NCI-H345 treated with DMSO at 0.1 percent for 48 hours (cell line): ENCODE results near the gene CDH4.

Experiments
- DNase-seq: peaks from one replicate; lab custom pipeline; 2025; ENCODE audit not compliant: unreplicated experiment; lab: John Stamatoyannopoulos, UW

Gene CDH4

GRCh38 chr20:61790116-61790827 is 538.2 kb downstream of the CDH4 start:
- no peak for DNase-seq

DNA sequence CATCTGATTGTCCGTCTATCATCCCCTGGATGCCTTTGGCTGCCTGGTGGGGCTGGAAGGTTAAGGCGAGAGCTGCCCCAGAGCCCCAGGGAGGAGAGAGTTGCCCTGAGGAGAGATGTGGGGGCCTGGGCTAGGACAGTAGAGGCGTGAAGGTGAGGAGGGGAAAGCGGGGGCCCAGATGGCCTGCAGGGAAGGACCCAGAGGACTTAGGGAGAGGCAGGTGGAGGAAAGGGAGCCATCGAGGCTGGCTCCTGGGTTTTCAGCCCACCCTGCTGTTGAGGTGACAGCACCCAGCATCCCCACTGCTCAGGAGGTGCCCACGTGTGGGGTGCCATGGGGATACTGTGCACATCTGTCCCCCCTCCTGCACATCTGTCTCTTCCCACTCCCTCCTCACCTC is 539.9 kb downstream of the CDH4 start:
- no peak for DNase-seq

- DNase-seq: no peak
These were observed 543.9 kb downstream of the CDH4 start for GRCh38 chr20:61795669-61796630.

DNA sequence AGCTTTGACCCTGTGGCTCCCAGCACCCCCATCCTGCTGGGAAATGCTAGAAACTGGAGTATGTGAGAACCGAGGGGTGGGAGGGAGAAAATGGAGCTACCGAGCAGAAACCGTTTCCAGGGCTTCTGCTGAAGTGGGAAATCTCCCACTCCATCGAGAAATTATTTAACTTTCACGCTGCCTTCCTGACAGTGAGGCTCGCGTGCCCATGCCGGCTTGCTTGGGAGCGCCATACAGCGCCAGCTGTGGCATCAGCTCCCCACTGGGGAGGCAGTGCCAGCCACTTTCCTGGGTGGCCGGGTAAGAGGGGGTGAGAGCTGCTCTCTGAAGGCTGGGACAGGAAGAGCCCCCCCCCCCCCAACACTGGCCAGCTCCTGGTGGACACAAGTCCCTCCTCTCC is 544.7 kb downstream of the CDH4 start:
- DNase-seq: no peak

DNA sequence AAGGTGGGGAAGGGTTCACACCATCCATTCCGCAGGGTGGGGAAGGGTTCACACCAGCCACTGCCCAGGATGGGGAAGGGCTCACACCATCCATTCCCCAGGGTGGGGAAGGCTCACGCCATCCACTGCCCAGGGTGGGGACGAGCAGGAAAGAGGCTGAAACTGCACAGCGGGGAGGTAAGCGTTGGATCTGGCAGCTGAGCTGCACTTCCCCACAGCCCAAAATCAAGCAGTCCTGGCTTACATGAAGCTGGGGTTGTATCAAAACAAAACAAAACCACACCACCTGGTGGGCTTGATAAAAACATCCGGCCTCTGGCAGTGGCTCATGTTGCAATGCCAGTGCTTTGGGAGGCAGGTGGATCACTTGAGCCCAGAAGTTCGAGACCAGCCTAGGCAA is 545.1 kb downstream of the CDH4 start:
- DNase-seq: no peak

DNA sequence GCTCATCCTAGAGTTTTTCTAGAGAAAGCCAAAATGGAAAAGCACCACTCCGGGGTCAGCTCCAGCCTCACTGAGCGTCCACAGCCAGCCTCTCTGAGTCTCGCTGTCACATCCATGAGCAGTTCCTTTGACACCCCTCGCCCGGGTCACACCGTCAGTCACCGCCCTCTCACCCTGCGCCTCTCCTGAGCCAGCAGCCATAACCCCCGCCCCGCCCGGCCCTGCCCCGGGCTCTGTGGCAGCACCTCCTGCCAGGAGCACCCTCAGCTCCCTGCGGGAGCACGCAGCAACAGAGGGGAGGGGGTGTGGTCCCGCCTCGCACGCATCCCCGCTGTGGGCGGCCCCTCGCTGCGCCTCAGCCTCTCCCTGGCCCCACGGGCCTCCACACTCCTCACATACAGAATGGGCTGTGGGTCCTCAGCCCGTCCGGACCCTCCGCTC is 545.9 kb downstream of the CDH4 start:
- no peak for DNase-seq

GRCh38 chr20:61798632-61799031 is 546.6 kb downstream of the CDH4 start:
- DNase-seq: no peak

GRCh38 chr20:61799394-61799923 is 547.4 kb downstream of the CDH4 start:
- DNase-seq: no peak

DNA sequence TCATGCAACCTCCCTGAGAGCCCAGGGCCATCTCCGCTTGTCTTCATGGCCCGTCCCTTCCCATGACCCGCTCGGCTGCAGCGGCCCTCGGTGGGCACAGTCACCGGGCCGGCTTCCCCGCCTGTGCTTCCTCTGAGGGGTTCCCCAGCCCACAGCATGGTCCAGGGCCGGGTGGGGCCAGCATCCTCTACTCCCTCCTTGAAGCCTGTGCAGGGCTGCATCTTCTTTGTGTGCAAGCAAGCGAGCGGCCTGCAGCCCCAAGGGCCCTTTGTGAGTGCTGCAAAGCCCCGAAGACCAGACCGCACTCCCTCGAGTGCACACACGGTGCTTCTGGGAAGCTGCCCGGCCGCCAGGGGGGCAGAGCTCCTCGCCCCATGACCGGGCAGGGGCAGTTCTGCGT is 547.9 kb downstream of the CDH4 start:
- DNase-seq: no peak

DNA sequence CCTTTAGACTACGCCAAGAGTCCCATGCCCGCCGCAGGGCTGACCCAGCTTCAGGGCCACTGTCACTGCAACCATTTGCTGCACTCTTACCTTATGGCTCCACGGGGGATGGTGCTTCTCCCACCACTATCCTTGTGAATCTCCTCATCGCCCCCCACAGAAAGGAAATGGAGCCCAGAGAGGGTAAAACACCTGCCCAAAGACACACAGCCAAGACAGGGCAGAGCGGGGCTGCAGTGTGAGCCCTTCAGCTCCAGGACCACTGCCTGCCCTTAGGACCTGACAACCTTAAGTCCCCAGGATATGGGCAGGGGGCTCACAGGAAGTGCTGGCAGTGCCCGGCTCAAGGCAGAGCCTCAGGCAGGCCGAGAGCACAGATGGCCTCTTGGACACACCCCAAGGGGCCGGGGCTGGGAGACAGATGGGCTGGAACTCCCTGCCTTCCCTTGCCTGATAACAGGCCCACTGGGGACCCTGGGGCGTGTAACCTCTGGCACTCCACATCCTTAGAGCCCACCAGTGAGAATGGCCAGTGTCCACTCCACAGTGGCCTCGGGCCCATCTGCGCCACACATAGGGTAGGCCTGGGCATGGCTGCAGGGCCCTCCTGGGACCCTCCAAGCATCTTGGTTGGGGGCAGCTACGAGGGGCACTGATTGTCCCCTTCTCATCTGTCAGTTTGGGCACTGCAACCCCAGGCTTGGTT is 548.5 kb downstream of the CDH4 start:
- DNase-seq: no peak

- DNase-seq: no peak
These were observed 549.0 kb downstream of the CDH4 start for GRCh38 chr20:61801065-61801360.

- DNase-seq: no peak
These were observed 549.4 kb downstream of the CDH4 start for GRCh38 chr20:61801428-61801827.

GRCh38 chr20:61801857-61802442 is 549.9 kb downstream of the CDH4 start:
- DNase-seq: no peak

DNA sequence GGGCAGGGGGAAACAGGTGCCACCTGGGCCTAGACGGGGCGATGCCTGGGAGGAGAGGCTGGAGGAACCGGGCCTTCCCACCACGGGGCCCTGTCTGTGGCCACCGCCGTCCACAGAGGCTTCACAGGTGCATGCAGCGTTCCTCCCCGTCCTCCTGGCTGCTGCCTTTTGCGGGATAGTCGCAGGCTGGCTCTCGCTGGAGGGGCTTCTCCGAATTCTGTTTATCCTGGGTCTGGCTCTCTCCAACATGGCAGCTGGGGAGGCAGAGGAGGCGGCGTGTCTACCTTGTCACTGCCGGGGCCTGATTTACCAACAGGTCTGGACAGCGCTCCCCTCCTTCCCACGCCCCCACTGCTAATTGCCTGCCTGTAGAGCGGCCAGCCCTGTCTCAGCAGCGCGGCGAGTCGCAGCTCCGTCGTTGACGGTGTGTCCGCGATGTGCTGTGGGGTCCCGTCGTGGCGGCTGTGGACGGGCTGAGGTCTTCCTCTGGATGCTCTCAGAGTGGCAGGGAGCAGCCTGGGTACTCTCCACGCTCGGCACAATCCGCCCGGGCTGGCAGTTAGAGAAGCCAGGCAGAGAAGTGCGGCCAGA is 550.8 kb downstream of the CDH4 start:
- DNase-seq: no peak

DNA sequence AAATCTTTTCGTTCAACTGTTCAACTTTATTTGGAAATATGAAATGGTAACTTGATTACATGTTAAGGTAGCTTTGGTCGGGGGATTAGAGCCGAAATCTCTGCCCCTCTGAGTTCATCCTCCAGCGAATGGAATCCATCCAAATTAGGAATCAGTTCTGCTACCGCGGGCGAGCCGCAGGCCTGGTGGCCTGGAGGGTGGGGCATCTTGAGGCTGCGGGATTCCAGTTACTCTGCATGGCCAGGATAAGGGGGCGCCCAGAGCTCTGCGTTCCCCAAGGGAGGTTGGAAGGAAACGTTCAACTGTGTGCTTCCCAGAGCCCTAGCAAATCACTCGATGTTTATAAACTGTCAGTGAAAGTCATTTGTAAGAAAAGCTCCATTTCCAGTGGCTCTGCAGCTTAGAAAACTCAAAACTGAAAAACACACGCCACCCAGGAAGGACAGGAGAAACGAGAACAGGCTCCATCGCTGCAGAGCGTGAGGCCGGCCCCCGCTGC is 551.4 kb downstream of the CDH4 start:
- DNase-seq: no peak

DNA sequence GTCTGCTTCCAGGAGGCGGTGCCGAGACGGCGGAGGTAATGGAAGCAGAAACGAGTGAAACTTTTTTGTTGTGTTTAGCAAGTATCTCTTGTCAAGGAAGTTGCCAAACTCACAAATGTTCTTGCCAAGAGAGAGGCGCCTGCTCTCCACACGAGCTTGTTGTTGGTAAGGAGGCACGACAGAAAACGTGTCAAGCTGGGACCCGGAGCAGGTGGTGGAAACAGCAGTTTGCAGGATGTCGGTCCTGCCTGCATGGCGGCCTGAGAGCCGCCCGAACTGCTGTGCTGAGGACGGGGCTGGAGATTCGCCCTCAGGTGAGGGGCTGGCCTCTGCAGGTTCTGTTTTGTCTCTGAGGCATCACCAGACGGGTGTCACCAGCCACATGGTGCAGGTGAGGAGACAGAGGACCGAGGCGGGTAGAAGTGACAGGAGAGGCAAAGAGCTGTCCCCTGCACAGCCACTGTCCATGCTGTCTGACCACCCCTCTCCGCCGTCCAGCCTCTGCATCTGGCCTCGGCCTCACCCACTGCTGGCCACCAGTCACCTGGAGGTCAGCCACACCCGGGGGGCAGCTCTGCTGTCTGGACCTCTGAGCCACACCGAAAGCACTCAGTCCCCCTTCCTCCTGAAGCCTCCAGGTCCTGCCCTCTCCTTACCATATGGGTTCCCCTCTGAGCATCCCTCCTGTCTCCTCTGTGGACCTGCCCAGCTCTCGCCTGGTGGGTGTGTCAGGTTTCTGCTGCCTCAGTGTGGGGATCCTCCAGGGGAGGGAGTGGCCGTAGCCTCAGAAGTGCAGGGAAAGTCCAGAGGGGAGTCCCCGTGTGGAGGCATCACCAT is 552.1 kb downstream of the CDH4 start:
- DNase-seq: no peak

GRCh38 chr20:61804752-61805295 is 552.8 kb downstream of the CDH4 start:
- no peak for DNase-seq

- DNase-seq: no peak
These were observed 553.3 kb downstream of the CDH4 start for GRCh38 chr20:61805365-61805764.

GRCh38 chr20:61805781-61806180 is 553.7 kb downstream of the CDH4 start:
- DNase-seq: no peak
